ENCODE measurements around the gene DNAJC17.

- no peak for TF ChIP-seq ATF7 (IDR thresholded peaks at IDR 0.05)
- no peak for TF ChIP-seq ATF7 (CRISPR knock-in tag; IDR thresholded peaks at IDR 0.05)
- TF ChIP-seq RAD21 (CRISPR knock-in tag; IDR thresholded peaks at IDR 0.05), result no peak
- TF ChIP-seq ZNF274 (CRISPR knock-in tag; IDR thresholded peaks at IDR 0.05), result no peak
- TF ChIP-seq ZNF501 (CRISPR knock-in tag; IDR thresholded peaks at IDR 0.05), result no peak
- no peak for TF ChIP-seq SRY (CRISPR knock-in tag; IDR thresholded peaks at IDR 0.05)
- no peak for TF ChIP-seq CBX1 (IDR thresholded peaks at IDR 0.05; ENCODE audit: low read depth)
- TF ChIP-seq HIVEP1 (CRISPR knock-in tag; IDR thresholded peaks at IDR 0.05), result no peak
- TF ChIP-seq TSC22D2 (CRISPR knock-in tag; IDR thresholded peaks at IDR 0.05; ENCODE audit: borderline replicate concordance), result no peak
- TF ChIP-seq SP1 (IDR thresholded peaks at IDR 0.05), result no peak
- no peak for TF ChIP-seq SP1 (CRISPR knock-in tag; IDR thresholded peaks at IDR 0.05)
Observed at GRCh38 chr15:40716165-40716564, 91.1 kb downstream of the DNAJC17 start.

All from HepG2 (cell line).